H54 (cell line): Measurements from ENCODE around the gene HOXB4.

Experiments used
- DNase-seq: peaks from one replicate; pipeline ENCODE4 v3.0.0; 2011; ENCODE audit warnings: low spot score, mixed read lengths; ENCODE audit not compliant: insufficient read length
- FAIRE-seq: peaks from 3 replicates; lab custom pipeline; 2011; peaks lifted over from hg19 to GRCh38; lab: Jason Lieb, UNC
- POLR2A ChIP-seq: IDR thresholded peaks from 2 replicates; pipeline ENCODE4 v1.6.1; 2011; ENCODE audit warnings: low read depth, mild to moderate bottlenecking, low read length

HOXB4 gene

DNA sequence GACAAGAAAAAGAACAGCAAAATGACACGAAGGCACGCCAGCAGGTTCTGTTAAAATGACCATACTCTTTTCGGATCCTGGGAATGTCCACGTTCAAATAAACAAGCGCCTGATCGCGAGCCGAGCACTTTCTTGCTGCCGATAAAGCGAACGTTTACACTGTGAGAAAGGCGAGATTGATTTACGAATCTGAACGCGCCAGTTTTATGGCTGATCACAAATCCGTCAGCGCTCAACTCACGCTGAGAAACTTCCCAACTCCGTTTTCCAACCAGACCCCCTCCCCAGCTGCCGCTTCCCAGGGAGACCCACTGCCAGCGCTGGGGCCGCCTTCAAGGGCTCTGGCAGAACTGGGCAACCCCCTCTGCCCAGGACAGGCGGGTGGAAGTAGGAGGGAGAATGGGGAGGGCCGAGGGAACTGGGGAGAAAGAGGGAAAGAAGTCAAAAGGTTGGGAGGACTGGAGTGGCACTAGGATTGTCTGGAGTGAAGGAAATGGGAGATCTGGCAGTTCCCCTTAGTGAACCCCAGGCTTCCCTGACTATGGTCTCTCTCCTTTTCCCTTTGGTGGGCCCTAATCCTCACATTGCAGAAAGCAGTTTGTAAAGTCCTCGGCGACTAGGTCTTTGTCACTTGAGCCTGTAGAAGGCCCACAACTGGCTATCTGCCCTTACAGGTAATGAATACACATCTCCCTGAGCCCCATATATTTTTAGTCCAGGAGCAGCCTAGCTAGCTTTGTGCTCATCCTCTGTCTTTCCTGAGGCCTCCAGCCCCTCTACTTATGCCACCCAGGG, 6.9 kb downstream of the HOXB4 start:
- FAIRE-seq: no peak

GRCh38 chr17:48570325-48571023, 7.7 kb downstream of the HOXB4 start:
- DNase-seq (no peak), FAIRE-seq (no peak)
- no peak for TF ChIP-seq POLR2A

More for the DNA sequence above, 6.9 kb downstream of the HOXB4 start:
- no peak for DNase-seq
- TF ChIP-seq POLR2A: no peak

GRCh38 chr17:48569674-48570324, 8.4 kb downstream of the HOXB4 start:
- TF ChIP-seq POLR2A: no peak
- DNase-seq (no peak), FAIRE-seq (no peak)

DNA sequence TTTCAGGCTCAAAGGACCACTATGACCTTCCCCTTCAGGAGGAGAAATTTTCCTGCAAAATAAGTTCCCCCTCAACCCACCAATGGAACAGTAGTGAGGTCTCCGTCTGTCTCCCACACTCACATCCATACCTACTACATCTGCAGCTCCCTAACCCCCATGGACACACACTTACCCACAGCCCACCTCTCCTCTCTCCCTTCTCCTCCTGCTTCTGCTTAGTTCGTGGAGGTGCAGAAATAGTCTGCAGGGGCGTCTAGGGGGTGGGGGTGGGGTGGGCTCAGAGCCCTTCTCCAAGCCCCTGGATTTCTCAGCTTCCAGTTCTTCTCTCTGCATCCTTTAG, 8.9 kb downstream of the HOXB4 start:
- DNase-seq (no peak), FAIRE-seq (no peak)
- TF ChIP-seq POLR2A: no peak

DNA sequence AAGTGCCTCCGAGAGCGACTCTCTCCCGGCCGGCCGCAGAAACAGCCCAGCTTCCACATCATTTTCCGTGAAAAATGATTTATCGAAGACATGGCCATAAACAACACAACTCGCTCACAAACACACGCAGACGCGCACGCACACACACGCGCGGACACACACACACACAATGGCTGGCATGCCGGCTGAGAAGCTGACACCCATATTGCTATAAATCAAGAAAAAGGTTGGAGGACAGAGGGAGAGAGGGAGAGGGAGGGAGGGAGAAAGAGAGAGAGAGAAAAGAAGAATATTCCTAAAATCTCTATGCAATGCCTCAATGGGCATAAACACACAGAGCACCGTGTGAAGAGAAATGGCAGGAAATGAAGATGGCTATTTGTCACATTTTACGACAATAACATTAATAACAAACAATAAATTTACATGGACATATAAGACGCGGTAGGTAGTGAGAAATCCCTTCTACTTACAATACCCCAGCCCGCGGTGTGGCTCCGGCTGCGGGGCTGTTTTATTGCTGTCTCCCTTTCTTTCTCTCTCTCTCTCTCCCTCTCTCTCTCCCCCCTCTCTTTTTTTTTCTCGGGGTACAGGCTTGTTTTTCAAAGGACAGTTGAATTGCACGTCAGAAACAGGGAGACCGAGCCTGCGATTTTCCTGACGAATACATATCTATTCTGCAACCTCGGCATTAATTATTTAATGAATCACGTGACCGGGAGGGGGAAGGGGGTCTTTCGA, 9.5 kb downstream of the HOXB4 start:
- no peak for DNase-seq
- no peak for FAIRE-seq
- no peak for TF ChIP-seq POLR2A

GRCh38 chr17:48567646-48568354, 10.3 kb downstream of the HOXB4 start:
- no peak for DNase-seq
- TF ChIP-seq POLR2A: no peak
- no peak for FAIRE-seq

DNA sequence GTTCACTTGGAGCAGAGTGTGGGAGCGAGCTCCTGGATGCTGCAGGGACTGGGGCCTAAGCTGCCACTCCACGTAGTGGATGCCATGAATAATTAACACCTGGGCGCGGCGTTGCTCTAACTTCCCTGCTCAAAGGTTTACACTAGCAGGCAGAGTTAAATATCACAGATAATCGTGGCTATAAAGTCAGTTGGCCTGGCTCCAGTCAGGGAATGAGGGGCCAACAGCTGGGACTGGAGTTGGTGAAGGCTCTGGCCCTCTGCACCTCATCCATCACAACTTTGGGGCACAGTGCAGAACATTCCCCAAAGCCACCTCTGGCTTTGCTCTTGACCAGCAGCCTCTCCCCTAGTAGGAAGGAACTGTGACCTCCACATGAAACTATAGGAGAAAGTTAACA, 10.9 kb downstream of the HOXB4 start:
- FAIRE-seq (no peak), DNase-seq (no peak)
- no peak for TF ChIP-seq POLR2A

DNA sequence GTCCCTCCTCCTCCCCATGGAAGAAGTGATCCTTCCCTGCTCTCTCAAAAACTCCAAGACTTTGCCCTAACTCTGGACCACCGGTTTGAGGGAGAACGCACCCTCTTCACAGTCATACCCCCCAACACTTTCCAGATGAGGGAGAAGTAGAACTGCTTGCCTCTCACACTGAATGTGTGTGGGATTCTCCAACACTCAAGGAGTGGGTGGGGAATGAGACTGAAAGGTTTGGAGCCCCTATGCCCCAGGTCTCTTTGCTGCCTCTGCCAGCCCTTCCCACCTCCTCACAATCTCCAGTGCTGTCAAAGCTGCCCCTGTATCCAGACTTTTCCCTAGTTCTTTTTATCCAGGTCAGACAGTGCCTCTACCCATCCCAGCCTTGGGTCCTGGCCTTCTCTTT, 11.4 kb downstream of the HOXB4 start:
- no peak for FAIRE-seq
- DNase-seq: no peak
- no peak for TF ChIP-seq POLR2A

DNA sequence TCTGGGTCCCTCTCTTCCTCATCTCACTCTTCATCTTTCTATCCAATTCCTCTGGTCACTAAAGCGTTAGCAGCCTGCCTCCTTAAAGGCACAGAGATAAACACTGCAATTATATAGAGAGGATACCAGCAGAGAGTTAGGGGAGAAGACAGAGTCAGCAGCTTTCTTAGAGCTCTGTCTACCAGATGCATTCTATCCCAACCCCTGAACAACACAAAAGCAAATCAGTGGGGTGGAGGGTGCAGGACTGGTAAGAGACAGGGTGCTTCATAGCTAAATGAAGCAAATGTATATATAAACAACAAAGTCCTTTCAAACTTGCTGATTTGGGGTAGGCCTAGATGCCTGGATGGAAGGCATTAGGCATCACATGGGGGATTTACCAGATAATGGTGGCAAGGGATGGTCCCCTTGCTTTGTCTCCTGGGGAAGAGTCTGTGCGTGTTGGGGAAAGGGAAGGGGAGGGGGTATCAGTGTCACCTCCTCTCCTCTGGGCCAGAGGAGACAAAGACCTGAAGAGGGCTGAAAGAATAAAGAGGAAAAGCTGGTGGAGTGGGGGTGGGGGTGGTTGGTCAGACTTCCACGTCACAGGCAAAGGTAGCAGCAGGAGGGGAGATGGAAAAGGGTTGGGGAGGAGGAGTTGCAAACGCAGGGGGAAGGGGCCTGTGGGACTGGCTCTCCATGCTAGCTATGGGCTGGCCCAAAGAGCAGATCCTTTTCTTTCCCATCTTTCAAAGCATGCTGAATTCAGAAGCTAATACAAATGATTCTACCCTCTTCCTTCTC, 12.0 kb downstream of the HOXB4 start:
- FAIRE-seq: no peak
- TF ChIP-seq POLR2A: no peak
- no peak for DNase-seq

DNA sequence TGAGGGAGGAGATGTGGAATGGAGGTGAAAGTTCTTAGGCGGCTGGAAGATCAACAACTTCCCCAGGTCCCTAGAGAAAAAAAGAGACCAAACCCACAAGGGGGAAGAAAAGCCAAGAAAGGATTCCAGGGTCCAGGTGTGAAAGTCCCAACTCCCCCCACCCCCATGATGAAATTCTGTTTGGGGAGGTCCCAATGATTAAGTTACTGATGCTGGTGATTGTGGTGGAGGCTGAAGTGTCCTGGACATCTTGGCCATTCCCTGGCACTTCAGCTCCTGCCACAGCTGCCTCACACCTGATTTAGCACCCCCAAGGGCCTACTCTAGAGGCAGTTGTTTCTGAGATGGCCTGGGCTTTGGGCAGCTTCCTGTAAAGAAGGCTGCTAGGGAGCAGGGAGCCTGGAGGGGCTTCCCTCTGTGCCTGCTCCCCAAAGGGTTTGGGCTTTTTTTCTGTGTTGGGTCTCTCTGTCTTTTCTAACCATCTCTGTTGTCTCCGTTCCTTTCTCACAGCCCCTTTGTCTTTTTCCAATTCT, 13.1 kb downstream of the HOXB4 start:
- FAIRE-seq (no peak), DNase-seq (no peak)
- TF ChIP-seq POLR2A: no peak

DNA sequence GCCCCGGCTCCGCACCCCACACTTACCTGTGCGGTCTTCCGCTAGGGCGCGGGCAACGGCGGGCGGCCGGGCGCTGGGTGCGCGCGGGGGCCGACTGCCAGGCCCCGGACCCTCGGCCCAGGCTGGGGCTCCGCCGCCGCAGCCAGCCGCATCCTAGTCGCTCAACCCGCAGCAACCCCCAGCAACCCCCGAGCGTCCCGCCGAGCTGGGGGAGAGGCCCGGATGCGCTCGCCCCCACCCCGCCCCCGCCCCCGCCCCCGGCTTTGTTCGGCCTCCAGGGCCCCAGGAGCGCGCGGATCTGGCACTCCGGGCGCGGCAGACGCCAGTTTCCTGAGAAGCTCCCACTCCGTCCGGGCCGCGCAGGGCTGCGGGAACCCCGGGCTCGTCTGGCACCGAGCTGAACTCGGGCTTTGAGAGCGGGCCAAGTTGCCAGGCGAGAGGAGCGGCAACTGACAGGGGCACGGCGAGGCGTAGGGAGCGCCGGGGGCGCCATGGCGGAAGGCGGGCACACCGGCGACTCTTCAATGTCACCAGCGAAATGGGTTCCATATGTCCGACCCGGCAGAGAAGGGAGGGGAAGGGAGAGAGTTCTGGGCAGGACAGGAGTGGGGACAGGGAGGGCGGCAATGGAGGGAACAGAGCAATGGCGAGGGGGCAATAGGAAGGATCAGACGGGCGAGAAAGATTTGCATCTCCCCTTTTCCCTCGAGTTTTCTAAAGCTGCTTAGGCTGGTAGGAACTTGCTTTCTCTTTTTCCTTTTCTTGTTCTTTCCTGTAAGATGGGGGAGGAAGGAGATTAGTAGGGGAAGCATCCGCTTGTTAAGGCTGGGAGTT, 13.7 kb downstream of the HOXB4 start:
- DNase-seq: no peak
- no peak for FAIRE-seq
- no peak for TF ChIP-seq POLR2A

GRCh38 chr17:48563867-48564187, 14.3 kb downstream of the HOXB4 start:
- FAIRE-seq (no peak), DNase-seq (no peak)
- no peak for TF ChIP-seq POLR2A
